HG03025 (cell line): ENCODE measurements around the gene DGKZ.

Source experiments
- ATAC-seq: cut with Tn5 transposase; IDR thresholded peaks from one replicate; pipeline ENCODE4 v1.9.1; 2021; ENCODE audit warnings: mild to moderate bottlenecking, moderate library complexity; ENCODE audit not compliant: unreplicated experiment, low FRiP score

Gene DGKZ

GRCh38 chr11:46322759-46323158 lies 24.5 kb upstream of the DGKZ start:
- no peak for ATAC-seq

- no peak for ATAC-seq
Measured at GRCh38 chr11:46326813-46327416, 20.3 kb upstream of the DGKZ start.

- no peak for ATAC-seq
Measured at GRCh38 chr11:46327829-46328228, 19.4 kb upstream of the DGKZ start.

GRCh38 chr11:46330154-46330553 lies 17.1 kb upstream of the DGKZ start:
- ATAC-seq, result no peak

GRCh38 chr11:46330563-46331281 lies 16.5 kb upstream of the DGKZ start:
- ATAC-seq, result no peak

- no peak for ATAC-seq
Measured at GRCh38 chr11:46331282-46331984, 15.8 kb upstream of the DGKZ start.

GRCh38 chr11:46332093-46332567 lies 15.1 kb upstream of the DGKZ start:
- ATAC-seq, result no peak

GRCh38 chr11:46332568-46333393 lies 14.5 kb upstream of the DGKZ start:
- ATAC-seq, result no peak

- ATAC-seq, result no peak
Measured at GRCh38 chr11:46333394-46333947, 13.8 kb upstream of the DGKZ start.

- no peak for ATAC-seq
Measured at GRCh38 chr11:46334211-46334610, 13.1 kb upstream of the DGKZ start.

- no peak for ATAC-seq
Measured at GRCh38 chr11:46335271-46335670, 12.0 kb upstream of the DGKZ start.

GRCh38 chr11:46335890-46336562 lies 11.2 kb upstream of the DGKZ start:
- ATAC-seq, result no peak

- ATAC-seq, result no peak
Measured at GRCh38 chr11:46336563-46337180, 10.6 kb upstream of the DGKZ start.

- no peak for ATAC-seq
Measured at GRCh38 chr11:46337626-46338345, 9.5 kb upstream of the DGKZ start.

GRCh38 chr11:46338636-46338987 lies 8.7 kb upstream of the DGKZ start:
- no peak for ATAC-seq

GRCh38 chr11:46338988-46339666 lies 8.1 kb upstream of the DGKZ start:
- no peak for ATAC-seq

- no peak for ATAC-seq
Measured at GRCh38 chr11:46339816-46340215, 7.4 kb upstream of the DGKZ start.

GRCh38 chr11:46341454-46341853 lies 5.8 kb upstream of the DGKZ start:
- no peak for ATAC-seq
